Upper lobe of left lung (tissue), 6 donors: ENCODE data around the gene PTPN11. TPM values are rescaled to one million over a fixed set of nuclear protein-coding genes. Genes with fewer than 3 reads are reported as not detected.

Experiments
- ATAC-seq, 2 donors: fragments of 200-7000 bp; cut with Tn5 transposase; one replicate each; pipeline ENCODE4 v1.9.1; 2022; ENCODE audit warnings: mild to moderate bottlenecking in 2 of 2, moderate library complexity in 2 of 2; ENCODE audit not compliant: low FRiP score in 2 of 2
- DNase-seq, 2 donors: peaks; one replicate each; pipeline ENCODE4 v3.0.0-alpha.2; 2019 to 2020
- H3K27ac ChIP-seq, 4 donors: fragments of 200-600 bp; sonication (generic); one replicate each; pipeline ENCODE4 v1.5.1; 2016 to 2019
- H3K27me3 ChIP-seq, 4 donors: fragments of 200-600 bp; sonication (generic); one replicate each; pipeline ENCODE4 v1.5.1; 2017 to 2019
- H3K36me3 ChIP-seq, 4 donors: fragments of 200-600 bp; sonication (generic); one replicate each; pipeline ENCODE4 v1.5.1; 2016 to 2019
- H3K4me1 ChIP-seq, 4 donors: fragments of 200-600 bp; sonication (generic); one replicate each; pipeline ENCODE4 v1.5.1; 2018 to 2019
- H3K4me3 ChIP-seq, 4 donors: fragments of 200-600 bp; sonication (generic); one replicate each; pipeline ENCODE4 v1.5.1; 2017 to 2019; ENCODE audit warnings: mild to moderate bottlenecking in 2 of 4, moderate library complexity in 1 of 4
- H3K9me3 ChIP-seq, 4 donors: fragments of 200-600 bp; sonication (generic); one replicate each; pipeline ENCODE4 v1.5.1; 2018 to 2019
- CTCF ChIP-seq, 6 experiments: fragments of 450-650 bp in 4 of 6; fragments of 200-600 bp in 2 of 6; sonication (generic) in 2 of 6; IDR thresholded peaks; one replicate each; pipeline ENCODE4 v1.5.1; 2016 to 2019; ENCODE audit warnings: antibody characterized with exemption in 6 of 6
- EP300 ChIP-seq, 4 donors: sonication (generic); formaldehyde crosslinking; IDR thresholded peaks; one replicate each; pipeline ENCODE4 v1.5.1; 2017; ENCODE audit warnings: antibody characterized with exemption in 4 of 4, control low read depth in 2 of 4
- POLR2A ChIP-seq, 4 donors: fragments of 450-650 bp; IDR thresholded peaks; one replicate each; pipeline ENCODE4 v1.5.1; 2016 to 2017; ENCODE audit warnings: antibody characterized with exemption in 4 of 4, mild to moderate bottlenecking in 2 of 4
- POLR2AphosphoS5 ChIP-seq, 2 donors: sonication (generic); formaldehyde crosslinking; IDR thresholded peaks; one replicate each; pipeline ENCODE4 v1.5.1; 2017; ENCODE audit warnings: antibody characterized with exemption in 2 of 2
- WGBS, 2 donors: methylation state at CpG; one replicate each; pipeline ENCODE4 v1.1.5; 2017 to 2018; 5-methylcytosine and 5-hydroxymethylcytosine counted together
- total RNA-seq, 6 donors: library from RNA; depleted of rRNA in 4 of 6; stranded (reverse); fragments of >200 nt in 4 of 6; gene quantifications; one replicate each; pipeline versions ENCODE4 v1.1.0 to v1.2.1, GENCODE V29; 2016 to 2021
- donor health status: DM: no; HTN: no; CAD: no; lungs with moderate emphysema.
- donor health status: DM: no; HTN: yes; CAD: no; lungs with severe emphysema.

PTPN11 gene
- total RNA-seq, 6 donors from 2014 or later: 52.0 to 99.1 (median 84.5) TPM

- H3K27me3 ChIP-seq: no peaks in the 10 kb centered on the region
- ATAC-seq (no peak), DNase-seq (no peak)
- H3K4me3 ChIP-seq: no peak overlapping the region
- 86 to 95% methylated on average over 4 of the region's 4 CpGs for WGBS, 2 donors
- no peak for TF ChIP-seq POLR2A (IDR thresholded peaks at IDR 0.05)
- no peak for TF ChIP-seq CTCF (IDR thresholded peaks at IDR 0.05)
- TF ChIP-seq EP300 (IDR thresholded peaks at IDR 0.05): no peak
- TF ChIP-seq POLR2AphosphoS5 (IDR thresholded peaks at IDR 0.05): no peak
- H3K4me1 ChIP-seq: no peaks in the 10 kb centered on the region
- no peaks in the 10 kb centered on the region for H3K9me3 ChIP-seq
- no peak overlapping the region for H3K27ac ChIP-seq
- H3K36me3 ChIP-seq: no peaks in the 10 kb centered on the region
Measured at GRCh38 chr12:112524269-112524668, 105.5 kb downstream of the PTPN11 start.

- Histone ChIP-seq H3K4me1 (no peaks in the 10 kb centered on the region), H3K36me3 (no peaks in the 10 kb centered on the region), H3K27ac (no peak overlapping the region), H3K9me3 (no peaks in the 10 kb centered on the region), H3K4me3 (no peak overlapping the region), H3K27me3 (no peaks in the 10 kb centered on the region)
- no peak for ATAC-seq
- DNase-seq: no peak
- TF ChIP-seq POLR2A (IDR thresholded peaks at IDR 0.05): no peak
- TF ChIP-seq EP300 (IDR thresholded peaks at IDR 0.05): no peak
- TF ChIP-seq CTCF (IDR thresholded peaks at IDR 0.05): no peak
- TF ChIP-seq POLR2AphosphoS5 (IDR thresholded peaks at IDR 0.05): no peak
- WGBS, 2 donors: 66 to 71% methylated on average over 5 of the region's 5 CpGs
Measured at GRCh38 chr12:112524676-112525425, 106.1 kb downstream of the PTPN11 start.

GRCh38 chr12:112525426-112525809, 106.7 kb downstream of the PTPN11 start:
- no peak for DNase-seq
- H3K36me3 ChIP-seq: no peaks in the 10 kb centered on the region
- no peak for ATAC-seq
- H3K4me1 ChIP-seq: no peaks in the 10 kb centered on the region
- no peak overlapping the region for H3K27ac ChIP-seq
- H3K27me3 ChIP-seq: no peaks in the 10 kb centered on the region
- H3K4me3 ChIP-seq: no peak overlapping the region
- TF ChIP-seq EP300 (IDR thresholded peaks at IDR 0.05) (no peak), CTCF (IDR thresholded peaks at IDR 0.05) (no peak), POLR2AphosphoS5 (IDR thresholded peaks at IDR 0.05) (no peak), POLR2A (IDR thresholded peaks at IDR 0.05) (no peak)
- no peaks in the 10 kb centered on the region for H3K9me3 ChIP-seq
- 91 to 94% methylated on average over 6 of the region's 6 CpGs for WGBS, 2 donors

- no peak for TF ChIP-seq CTCF (IDR thresholded peaks at IDR 0.05)
- Histone ChIP-seq H3K9me3 (no peaks in the 10 kb centered on the region), H3K27me3 (no peaks in the 10 kb centered on the region), H3K36me3 (no peaks in the 10 kb centered on the region), H3K4me1 (no peaks in the 10 kb centered on the region), H3K4me3 (no peak overlapping the region), H3K27ac (no peak overlapping the region)
- ATAC-seq: no peak
- no peak for DNase-seq
Measured at GRCh38 chr12:112527082-112527481, 108.3 kb downstream of the PTPN11 start.

GRCh38 chr12:112527501-112527900, 108.8 kb downstream of the PTPN11 start:
- 86 to 90% methylated on average over 4 of the region's 4 CpGs for WGBS, 2 donors
- TF ChIP-seq EP300 (IDR thresholded peaks at IDR 0.05) (no peak), POLR2AphosphoS5 (IDR thresholded peaks at IDR 0.05) (no peak)
- H3K4me1 ChIP-seq: no peaks in the 10 kb centered on the region

More at GRCh38 chr12:112527501-112527900, 108.8 kb downstream of the PTPN11 start:
- no peak overlapping the region for H3K27ac ChIP-seq
- ATAC-seq (peak in 1 of 2 donors; percentile 43), DNase-seq (no peak)
- no peaks in the 10 kb centered on the region for H3K9me3 ChIP-seq
- no peaks in the 10 kb centered on the region for H3K27me3 ChIP-seq
- no peaks in the 10 kb centered on the region for H3K36me3 ChIP-seq
- H3K4me3 ChIP-seq: no peak overlapping the region
